ENCODE measurements around the gene NOXA1.

Gene NOXA1

DNA sequence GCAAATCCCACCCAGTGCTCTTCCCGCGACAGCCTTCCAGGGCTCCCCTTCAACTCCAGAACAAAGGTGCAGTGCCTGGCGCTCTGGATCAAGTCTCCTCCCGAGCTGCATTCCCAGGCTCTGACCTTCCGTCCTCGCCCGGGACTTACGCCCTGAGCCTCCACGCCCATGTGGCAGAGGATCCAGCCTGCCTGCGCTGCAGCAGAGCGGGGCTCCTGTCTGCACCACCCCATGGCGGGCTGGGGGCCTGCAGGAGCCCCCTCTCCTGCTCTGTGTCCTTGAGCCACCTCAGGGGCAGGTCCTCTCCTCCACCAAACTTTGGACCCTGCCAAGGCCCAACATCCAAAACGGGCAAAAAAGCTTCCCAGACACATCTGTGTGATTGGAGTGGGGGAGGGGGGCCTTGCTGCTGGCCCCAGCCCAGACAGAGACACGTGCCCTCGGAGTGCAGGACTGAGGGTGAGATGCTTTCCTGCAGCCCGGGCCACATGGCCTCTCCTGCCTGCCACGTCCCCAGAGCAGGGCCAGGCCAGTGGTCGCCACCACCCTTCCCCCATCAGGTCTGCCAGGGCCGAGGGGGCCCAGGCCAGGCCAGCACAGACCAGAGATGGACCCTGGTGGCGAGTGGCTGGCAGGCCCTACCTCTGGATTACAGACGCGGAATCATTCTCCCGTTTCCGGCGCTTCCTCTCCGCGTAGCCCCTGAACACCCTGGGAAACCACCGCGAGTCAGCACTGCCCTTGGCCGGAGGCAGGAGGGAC is 31.6 kb downstream of the NOXA1 start:
- no peak for DNase-seq (ENCODE audit: low read depth)

DNA sequence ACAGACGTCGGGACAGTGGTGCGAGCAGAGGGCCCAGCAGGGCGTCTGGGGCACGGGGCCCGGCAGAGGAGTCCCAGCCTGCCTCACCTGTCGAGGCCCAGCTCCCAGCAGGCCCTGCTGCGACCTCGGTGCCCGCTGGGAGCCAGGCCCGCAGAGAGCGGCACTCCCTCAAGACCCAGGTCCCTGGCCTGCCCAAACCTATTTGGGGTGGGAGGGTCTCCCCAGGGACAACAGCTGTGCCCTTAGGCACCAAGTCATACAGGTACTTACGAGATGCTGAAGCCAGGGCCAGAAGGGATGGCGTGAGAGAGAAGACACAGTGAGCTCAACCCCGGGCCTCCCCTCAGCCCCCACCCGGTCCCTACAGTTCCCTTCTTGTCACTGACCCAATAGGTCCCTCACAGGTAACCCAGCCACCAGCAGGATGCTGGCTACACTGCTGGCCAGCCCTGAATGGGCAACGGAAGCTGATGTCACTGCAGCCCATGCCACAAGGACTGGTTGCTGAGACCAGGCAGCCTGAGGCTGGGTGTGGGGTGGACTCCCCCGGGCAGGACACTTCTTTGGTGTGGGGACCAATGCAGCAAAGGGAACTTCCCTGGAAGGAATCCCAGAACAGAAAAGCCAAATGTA is 32.3 kb downstream of the NOXA1 start:
- DNase-seq (ENCODE audit: low read depth): no peak

DNA sequence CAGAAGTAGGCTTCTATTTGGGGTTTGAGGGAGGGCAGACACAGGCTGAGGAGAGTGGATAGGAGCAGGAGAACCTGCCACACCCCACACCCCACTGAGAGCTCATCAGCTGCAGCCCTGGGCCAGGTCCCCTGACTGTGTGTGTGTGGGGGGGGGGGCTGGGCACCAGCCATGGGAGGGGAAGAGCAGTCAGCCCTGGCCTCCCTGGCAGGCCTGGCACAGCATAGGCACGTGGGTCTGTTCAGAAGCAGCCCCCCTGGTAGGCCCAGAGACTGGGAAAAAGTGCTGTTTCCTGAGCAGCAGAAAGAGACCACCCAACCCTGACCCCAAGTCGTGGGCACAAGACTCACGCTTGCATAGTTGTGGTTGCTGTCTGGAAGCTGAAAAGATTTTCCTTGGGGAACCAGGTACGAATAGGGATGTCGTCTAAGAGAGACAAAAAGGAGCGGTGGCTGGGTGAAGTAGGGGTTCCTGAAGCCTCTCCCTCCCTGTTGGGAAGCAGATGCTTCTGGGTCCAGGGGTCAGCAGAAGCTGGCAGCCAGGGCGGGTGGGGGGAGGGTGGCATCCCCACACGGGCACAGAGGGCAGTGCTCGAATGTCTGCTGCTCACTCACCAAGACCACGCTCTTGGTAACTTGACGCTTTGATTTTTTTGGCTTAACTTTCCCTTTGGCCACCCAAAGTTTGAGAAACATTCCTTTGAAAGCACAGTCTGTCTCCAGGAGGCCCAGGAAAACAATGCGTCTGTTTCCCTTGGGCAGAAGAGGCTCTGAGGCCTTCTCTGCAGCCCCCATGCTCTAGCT is 33.1 kb downstream of the NOXA1 start:
- no peak for DNase-seq (ENCODE audit: low read depth)

DNA sequence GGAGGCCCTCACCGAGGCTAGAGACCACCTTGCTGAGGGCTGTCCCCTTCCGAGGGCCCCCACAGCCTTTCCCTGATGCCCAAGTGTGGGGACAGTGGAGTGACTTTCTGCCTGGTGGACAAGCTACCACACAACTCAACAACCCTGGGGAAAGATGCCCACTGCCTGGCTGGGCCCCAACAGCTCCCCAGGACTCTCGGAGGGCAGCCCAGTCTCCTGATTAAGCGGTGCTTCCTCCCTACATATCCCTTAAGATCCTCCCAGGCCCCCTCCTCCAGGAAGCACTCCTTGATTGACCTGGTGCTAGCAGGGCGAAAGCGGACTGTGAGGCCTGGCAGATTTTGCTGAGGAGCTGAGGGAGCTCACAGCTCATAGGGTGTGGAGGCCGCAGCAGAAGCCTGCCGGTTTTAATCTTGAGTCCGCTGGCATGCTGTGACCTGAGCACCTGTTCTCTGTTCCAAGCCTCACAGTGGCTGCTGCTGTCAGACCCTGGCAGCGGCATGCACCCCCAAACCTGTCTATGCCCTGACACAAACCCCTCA is 33.7 kb downstream of the NOXA1 start:
- DNase-seq (ENCODE audit: low read depth): no peak

DNA sequence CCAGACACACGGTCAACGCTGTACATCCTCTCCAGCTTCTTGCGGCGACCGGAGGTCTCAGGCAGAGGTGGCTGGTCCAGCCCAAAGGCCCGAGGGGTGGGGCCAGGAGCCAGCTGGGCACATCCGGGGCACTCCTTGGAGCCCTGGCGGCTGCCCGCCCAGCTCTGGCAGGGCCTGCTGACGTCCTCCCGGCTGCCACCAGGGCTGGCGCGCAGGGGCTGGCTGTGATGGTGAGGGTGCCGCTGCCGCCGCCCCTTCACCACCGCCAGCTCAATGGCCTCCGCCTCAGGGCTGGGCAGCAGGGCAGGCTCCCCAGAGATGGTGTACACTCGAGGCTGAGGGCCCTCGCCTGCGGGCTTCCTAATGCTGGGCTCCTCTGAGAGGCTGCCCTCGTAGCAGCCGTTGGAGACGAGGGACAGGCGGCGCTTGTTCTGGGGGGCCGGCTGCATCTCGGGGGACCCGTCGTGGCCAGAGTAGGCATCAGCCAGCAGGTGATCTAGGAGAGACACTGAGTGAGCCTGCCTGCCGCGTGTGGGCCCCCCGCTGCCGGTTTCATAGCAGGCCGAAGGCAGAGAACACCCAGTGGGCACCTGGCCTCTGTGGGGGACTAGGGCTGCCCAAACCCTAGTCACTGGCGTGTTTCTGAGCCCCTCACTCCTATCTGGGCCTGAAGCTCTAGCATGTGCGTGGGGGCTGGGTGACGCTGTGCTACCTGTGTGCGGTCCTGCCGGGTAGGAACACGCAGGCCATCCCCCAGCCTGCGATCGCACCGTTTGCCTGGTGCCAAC is 34.4 kb downstream of the NOXA1 start:
- DNase-seq (ENCODE audit: low read depth): no peak

DNA sequence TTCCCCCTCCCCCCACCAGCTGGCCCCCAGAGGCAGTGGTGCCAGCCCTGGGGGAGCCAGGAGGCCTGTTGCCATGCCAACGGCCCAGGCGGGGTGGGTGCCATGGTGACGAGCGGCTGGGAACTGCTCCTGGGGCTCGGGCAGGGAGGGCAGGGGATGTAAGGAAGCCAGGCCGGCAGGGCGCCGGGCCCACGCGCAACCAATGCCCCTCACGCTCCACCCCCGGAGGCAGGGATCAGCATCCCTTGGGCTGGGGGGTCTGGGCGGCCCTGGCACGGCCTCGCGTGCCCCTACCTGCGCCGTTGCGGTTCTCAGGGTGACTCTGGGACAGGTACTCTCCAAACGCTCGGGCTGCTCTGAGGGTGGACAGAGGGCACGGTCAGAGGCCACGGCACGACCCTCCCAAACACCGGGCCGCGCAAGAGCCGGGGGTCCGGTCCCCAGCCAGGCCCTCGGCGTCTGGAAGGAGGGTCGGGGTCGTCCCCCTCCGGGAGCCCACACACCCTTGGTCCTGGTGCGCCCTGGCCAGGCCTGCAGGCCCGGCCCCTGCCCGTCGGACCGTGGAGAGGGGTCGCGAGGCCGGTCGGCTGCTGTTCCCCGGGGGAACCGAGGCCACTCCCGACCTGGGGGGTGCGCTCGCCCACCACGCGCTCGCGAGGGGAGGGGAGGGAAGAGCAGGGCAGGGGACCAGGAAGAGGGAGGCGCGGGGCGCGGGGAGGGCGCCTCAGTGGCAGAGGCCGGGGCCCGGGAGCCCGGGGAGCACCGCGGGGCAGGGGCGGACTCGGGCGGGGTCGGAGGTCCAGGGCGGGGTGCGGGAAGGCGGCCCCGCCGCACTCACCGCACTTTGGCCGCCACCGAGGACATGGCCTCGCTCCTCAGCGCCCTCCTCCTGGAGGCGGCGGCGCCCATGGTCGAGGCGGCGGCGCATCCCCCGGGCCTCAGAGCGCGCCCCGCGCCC is 35.3 kb downstream of the NOXA1 start:
- no peak for DNase-seq (ENCODE audit: low read depth)

DNA sequence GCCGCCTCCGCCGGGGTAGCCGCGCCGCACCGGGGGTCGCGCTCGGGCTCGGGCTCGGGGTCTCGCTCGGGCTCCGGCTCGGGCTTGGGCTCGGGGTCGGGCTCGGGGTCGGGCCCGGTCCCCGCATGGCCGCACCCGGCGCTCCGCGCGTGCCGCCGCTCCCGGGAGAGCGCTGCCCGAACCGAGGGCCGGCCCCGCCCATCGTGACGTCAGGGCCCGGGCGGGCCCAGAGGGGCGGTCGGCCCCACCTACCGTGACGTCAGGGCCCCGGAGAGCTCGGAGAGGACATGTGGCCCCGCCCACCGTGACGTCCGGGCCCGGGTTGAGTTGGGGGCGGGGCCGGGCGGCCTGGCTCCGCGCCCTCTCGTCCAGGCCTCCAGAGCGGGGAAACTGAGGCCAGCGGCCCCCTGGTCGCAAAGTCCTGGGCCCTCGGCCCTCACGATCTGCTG is 36.0 kb downstream of the NOXA1 start, which contains the start of gene NSMF:
Gene NSMF (minus strand): TSS at position 183 of the 449 bp plus-strand sequence. CDS start 232 bp downstream, outside the sequence.
- no peak for DNase-seq (ENCODE audit: low read depth)

DNA sequence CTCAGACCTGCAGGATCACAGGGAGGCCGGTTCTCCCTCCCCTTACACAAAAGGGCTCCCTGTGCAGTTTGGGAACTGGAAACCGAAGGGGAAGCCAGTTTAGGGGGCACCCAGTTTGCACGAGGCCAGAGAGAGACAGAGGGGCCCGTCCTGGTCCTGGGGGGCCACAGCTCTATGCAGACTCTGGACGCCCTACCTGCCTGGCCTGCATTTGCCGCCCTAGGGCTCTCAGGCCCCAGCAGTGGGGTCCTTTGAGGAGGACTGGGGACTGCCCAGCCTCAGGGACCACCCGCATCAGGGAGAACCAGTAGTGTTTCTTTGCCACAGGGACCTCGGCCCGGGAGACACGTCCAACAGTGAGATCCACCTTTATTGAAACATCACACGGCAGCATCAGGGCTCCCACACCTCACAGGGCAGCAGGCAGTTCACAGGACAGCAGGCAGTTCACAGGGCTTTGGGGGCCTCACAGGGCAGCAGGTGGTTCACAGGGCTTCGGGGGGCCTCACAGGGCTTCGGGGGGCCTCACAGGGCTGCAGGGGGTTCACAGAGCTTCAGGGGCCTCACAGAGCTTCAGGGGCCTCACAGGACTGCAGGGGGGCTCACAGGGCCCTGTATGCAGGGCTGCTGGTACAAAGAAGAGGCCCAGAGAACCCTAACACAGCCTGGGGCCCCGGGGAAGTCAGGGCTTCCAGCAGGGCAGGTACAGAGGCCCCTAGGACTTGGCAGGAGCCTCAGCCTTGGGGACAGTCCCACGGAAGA is 36.6 kb downstream of the NOXA1 start:
- no peak for DNase-seq (ENCODE audit: low read depth)

DNA sequence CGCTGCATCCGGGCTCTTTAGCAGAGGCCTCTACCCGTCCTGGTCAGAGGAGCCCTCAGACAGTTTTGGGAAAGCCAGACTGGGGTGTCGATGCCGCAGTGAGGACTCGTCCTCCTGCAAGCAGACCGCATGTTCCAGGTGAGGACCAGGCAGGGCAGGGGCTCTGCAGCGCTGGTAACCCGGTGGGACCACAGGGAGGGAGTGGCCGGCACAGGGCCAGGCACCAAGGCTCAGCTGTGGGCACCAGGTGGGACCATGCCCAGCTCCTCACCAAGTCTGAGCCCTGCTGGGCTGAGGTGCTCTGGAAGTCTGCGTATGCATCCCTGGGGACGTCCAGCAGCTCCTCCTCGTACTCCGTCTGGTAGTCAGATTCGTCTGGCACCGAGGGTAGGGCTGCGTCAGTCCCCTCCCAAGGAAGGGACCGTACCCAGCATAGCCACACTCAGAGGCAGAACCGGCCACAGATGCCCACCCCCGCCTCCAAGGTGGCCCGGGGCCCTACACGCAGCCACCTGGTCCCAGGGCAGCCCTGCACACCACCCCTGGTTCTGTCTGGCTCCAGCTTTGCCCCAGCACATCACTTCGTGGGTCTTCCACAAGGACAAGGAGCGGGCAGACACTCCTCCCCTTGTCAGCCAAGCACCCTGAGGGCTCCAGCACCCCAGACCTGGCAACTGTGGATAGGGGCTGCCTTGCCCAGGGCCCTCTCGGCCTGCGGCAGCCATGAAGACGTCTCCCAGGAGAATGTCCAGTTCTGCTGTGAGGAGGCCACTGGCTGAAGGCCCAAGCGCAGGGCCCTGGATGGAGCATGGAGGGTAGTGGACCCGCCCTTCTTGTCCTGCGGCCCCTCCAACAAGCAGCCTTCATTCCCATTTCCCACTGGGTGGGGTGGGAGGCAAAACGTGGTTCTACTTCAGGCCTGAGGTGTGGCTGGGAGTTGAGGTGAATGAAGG is 37.4 kb downstream of the NOXA1 start:
- DNase-seq (ENCODE audit: low read depth): no peak

DNA sequence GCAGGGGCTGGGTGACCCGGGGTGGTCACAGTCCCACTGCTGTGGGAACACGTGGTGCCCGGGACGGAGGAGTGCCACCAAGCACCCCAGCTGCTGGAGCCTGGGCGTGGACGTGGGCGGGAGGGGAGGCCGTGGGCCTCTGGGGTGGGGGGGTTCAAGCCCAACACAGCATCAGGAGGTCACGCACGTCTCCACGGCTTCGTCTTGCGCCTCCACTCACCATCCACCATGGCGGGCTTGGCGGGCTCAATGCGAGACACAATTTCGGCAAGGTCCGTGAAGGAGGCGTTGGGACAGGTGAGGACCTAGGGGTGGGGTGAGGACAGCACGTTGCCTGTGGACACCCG is 38.1 kb downstream of the NOXA1 start:
- no peak for DNase-seq (ENCODE audit: low read depth)

DNA sequence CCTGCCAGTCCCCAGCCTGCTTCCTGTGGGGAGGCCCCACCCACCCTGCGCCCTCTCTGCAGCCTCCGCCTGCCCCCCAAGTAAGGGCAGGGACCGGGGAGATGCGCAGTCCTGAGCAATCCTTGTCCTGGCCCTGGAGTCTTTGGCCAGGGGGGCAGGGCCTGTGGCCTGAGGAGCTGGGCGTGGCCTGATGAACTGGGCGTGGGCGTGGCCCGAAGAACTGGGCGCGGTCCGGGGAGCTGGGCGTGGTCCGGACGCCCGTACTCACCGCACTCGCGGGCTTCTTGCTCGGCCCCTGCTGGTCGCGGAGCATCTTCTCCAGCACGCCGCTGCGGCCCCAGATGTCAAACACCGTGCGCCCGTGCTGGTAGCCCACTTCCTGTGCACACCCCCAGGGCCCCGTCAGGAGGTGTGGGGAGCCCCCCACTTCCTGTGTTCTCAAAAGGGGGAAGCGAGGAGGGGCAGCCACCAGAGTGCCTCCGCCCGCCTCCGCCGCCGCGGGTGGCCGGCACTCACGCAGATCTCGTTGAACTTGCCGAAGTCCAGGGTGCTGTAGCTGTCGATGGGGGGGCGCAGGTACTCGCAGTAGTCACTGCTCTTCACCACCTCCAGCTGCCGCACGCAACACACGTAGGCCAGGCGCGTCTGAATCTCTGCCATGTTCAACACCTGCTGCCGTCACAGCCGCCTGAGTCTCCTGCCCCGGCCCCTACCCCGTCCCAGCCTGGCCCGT is 38.6 kb downstream of the NOXA1 start:
- no peak for DNase-seq (ENCODE audit: low read depth)

DNA sequence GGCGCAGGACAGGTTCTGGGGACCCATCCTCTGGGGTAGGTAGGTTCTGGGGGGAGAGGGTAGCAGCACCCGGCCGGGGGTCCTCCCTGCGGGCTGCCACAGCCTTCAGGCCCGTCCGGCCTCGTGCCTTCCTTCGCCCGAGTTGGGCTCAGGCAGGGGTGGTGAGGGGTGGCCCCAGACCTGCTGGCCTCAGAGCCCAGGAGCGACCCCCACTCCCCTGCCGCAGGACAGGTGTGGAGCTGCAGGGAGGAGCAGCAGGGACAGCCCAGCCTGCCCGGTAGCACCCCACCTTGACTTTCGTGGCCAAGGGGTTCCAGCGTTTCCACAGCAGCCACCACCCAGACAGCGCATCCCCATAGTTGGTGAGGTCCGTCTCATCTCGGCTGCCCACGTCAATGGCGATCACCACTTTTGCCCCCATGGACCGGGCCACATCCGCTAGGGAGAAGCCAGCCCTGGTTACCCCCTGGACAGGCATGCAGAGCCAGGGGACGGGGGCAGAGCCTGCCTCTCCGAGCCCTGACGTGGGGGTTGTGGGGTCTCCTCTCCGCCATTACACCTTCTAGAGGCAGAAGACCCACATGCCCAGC is 39.3 kb downstream of the NOXA1 start:
- no peak for DNase-seq (ENCODE audit: low read depth)

DNA sequence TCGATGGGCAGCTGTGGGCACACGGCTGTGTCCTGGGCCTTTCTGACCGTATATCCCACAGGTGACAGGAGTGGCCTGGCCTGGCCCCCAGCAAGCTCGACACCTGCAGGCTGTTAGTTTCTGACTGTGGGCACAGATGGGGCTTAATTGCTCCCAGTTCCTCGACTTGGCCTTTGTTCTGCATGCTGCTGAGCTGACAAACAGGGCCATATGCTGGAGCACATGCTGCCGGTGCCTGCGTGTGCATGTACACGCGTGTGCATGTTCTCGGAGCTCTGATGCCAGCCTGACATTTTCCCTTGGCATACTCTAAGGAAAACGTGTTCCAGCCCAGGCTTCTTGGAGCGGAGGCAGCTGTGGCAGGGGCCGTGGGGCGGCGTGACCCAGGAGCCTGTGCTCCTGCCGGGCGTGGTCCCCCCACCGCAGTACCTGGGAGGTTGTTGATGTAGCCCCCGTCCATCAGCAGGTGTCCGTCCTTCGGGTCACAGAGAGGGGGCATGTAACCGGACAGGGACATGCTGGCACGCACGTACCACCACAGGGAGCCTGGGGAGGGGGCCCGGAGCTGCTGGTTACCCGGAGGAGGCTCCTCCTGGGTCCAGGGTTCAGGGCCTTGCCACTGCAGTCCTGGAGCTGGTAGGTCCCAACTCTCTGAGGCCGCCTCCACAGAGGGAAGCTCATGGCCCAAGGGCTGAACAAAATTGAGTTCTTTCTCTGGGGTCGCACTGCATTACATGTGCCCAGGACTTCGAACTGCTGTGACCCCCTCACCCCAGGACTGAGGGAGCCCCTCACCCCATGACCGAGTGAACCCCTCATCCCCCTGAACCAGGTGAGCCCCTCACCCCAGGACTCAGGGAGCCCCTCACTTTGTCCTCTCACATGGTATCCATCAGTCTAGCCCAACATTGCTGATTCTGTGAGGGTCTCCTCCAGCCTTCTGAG is 40.1 kb downstream of the NOXA1 start:
- DNase-seq (ENCODE audit: low read depth): no peak

DNA sequence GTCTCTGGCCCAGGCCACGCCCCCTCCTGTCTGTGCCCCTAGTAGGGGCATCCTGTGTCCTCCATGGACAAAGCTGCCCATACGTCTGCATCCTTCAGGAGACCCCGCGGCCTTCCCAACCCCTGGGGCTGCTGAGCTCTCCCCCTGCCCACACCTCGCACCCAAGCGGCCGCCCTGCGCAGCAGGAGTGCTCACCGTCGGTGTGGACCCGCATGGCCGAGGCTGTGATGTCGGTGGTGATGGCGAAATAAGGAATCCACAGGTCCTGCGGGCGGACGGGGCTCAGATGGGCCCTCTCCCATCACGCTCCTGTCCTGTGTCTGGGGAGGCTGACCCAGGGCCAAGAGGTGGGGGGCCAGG is 40.7 kb downstream of the NOXA1 start:
- DNase-seq (ENCODE audit: low read depth): no peak

DNA sequence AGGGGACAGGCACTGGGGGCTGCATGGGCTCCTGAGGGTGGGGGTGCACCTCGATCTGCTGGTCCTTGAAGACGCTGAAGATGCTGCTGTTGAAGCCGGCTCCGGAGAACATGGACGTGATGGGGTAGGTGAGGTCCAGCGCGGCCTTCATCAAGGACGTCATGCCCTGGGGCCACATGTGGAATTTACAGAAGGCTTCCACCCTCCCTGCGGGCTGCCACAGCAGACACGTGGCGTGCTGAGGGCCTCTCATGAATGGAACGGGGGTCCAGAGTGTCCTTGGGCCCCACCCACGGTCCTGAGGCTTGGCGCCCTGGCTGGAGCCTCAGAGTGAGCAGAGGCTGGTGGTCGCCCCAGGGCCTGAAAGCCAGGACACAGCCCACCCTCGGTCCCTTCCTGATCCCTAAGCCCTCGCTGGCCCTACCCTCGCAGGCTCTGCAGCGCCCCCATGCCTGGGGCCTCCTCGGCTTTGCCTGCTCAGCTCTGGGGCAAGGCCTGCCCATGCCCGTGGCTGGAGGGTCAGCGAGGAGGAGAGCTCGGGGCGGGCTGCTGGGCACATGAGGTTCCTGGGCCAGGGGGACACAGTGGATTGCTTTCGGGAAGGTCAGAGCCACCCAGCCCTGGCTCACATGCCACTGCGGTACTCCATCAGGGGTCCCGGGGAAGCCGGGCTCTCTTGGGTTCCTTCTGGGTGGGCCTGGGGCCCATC is 41.3 kb downstream of the NOXA1 start:
- no peak for DNase-seq (ENCODE audit: low read depth)
